Body of pancreas (tissue), 4 donors: ENCODE measurements around the gene MACF1.

Experiments used
- POLR2A ChIP-seq, 3 donors: fragments of 450-650 bp; IDR thresholded peaks; one replicate each; pipeline ENCODE4 v1.6.1; 2016; ENCODE audit warnings: antibody characterized with exemption in 3 of 3, mild to moderate bottlenecking in 2 of 3
- TF ChIP-seq, protein P1 (sequence below), 7 experiments: fragments of 450-650 bp in 4 of 7; fragments of 200-600 bp in 3 of 7; sonication (generic) in 3 of 7; IDR thresholded peaks; one replicate each; pipeline ENCODE4 v1.5.1; 2016 to 2019; ENCODE audit warnings: antibody characterized with exemption in 7 of 7

DNA sequence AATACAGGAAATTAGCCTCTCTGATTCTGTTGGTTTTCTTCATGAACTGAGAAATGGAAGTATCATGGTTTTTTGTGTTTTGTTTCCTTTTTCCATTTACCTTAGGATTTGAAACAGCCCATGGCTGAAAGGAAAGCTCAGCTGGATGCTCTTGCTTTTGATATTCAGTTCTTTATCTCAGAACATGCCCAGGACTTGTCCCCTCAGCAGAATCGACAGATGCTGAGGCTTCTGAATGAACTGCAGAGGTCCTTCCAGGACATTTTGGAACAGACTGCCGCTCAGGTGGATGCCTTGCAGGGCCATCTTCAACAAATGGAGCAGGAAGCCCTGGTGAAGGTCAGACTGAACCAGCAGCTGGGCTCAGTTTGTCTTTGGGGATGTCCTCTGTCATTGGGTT is 142.4 kb downstream of the MACF1 start:
- no peak for TF ChIP-seq POLR2A (IDR thresholded peaks at IDR 0.05)
- TF ChIP-seq, protein P1, sequence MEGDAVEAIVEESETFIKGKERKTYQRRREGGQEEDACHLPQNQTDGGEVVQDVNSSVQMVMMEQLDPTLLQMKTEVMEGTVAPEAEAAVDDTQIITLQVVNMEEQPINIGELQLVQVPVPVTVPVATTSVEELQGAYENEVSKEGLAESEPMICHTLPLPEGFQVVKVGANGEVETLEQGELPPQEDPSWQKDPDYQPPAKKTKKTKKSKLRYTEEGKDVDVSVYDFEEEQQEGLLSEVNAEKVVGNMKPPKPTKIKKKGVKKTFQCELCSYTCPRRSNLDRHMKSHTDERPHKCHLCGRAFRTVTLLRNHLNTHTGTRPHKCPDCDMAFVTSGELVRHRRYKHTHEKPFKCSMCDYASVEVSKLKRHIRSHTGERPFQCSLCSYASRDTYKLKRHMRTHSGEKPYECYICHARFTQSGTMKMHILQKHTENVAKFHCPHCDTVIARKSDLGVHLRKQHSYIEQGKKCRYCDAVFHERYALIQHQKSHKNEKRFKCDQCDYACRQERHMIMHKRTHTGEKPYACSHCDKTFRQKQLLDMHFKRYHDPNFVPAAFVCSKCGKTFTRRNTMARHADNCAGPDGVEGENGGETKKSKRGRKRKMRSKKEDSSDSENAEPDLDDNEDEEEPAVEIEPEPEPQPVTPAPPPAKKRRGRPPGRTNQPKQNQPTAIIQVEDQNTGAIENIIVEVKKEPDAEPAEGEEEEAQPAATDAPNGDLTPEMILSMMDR (IDR thresholded peaks at IDR 0.05): no peak
